ENCODE data around the gene FAM163A.

DNA sequence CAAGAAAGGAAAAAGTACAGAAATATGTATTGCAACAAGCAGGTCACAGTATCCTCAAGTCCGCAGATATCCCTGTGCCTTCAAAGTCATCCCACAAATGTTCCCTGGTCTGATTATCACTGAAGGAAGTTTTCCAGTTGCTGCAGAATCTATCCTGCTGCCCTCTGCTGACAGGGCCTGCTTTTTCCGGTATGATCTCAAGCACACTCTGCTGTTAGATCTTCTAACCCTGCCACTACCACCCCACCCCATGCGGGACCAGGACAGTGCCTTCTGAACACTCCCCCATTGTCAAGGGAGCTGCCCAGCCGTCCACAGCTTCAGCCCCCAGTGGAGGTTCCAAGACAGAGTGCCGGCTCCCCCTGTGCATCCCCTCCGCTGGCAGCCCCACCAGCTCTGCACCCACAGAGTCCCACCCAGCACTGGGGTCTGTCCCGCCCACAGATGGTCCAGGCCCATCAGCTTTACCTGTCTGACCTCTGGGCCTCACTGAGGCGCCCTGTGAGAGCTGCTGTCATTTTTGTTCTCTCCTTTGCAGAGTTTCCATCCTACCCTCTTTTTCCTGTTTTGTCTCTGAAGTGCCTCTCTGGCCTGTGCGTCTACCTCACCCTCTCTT lies 27.9 kb downstream of the FAM163A start:
- TF ChIP-seq, protein P1, sequence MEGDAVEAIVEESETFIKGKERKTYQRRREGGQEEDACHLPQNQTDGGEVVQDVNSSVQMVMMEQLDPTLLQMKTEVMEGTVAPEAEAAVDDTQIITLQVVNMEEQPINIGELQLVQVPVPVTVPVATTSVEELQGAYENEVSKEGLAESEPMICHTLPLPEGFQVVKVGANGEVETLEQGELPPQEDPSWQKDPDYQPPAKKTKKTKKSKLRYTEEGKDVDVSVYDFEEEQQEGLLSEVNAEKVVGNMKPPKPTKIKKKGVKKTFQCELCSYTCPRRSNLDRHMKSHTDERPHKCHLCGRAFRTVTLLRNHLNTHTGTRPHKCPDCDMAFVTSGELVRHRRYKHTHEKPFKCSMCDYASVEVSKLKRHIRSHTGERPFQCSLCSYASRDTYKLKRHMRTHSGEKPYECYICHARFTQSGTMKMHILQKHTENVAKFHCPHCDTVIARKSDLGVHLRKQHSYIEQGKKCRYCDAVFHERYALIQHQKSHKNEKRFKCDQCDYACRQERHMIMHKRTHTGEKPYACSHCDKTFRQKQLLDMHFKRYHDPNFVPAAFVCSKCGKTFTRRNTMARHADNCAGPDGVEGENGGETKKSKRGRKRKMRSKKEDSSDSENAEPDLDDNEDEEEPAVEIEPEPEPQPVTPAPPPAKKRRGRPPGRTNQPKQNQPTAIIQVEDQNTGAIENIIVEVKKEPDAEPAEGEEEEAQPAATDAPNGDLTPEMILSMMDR (IDR thresholded peaks at IDR 0.05; ENCODE audit: borderline replicate concordance, extremely low read depth, low read length, poor library complexity, severe bottlenecking), result no peak
- TF ChIP-seq EZH2 (IDR thresholded peaks at IDR 0.05; ENCODE audit: borderline replicate concordance, low read depth, low read length, severe bottlenecking), result no peak

All from DND-41 (cell line).